H9 (cell line): ENCODE measurements around the gene ETV3L. TPM values are rescaled to one million over a fixed set of nuclear protein-coding genes. Genes with fewer than 3 reads are reported as not detected.
A peak's percentile ranks its signal among the peaks of the same experiment; 100 is the strongest.

ENCODE experiments used
- DNase-seq: peaks from one replicate; pipeline ENCODE4 v3.0.0-alpha.2; 2017
- H2AFZ ChIP-seq: one replicate; pipeline ENCODE4 v1.6.1; 2013; ENCODE audit warnings: mild to moderate bottlenecking, low read length, control low read depth, moderate library complexity
- H2AK5ac ChIP-seq: 2 replicates; pipeline ENCODE4 v1.6.1; 2013; ENCODE audit warnings: low read length, control low read depth, mixed read lengths; ENCODE audit not compliant: insufficient read length
- H2BK120ac ChIP-seq: one replicate; pipeline ENCODE4 v1.6.1; 2013; ENCODE audit warnings: low read depth, mild to moderate bottlenecking, low read length, control low read depth, inconsistent platforms; ENCODE audit not compliant: poor library complexity, severe bottlenecking
- H2BK12ac ChIP-seq: 2 replicates; pipeline ENCODE4 v1.6.1; 2013; ENCODE audit warnings: low read length, control low read depth, mixed read lengths, low read depth; ENCODE audit not compliant: insufficient read length
- H2BK15ac ChIP-seq: 2 replicates; pipeline ENCODE4 v1.6.1; 2013; ENCODE audit warnings: low read depth, low read length, control low read depth
- H2BK20ac ChIP-seq: one replicate; pipeline ENCODE4 v1.6.1; 2013; ENCODE audit warnings: low read depth, mild to moderate bottlenecking, low read length, control low read depth, inconsistent platforms; ENCODE audit not compliant: poor library complexity, severe bottlenecking
- H2BK5ac ChIP-seq: 2 replicates; pipeline ENCODE4 v1.6.1; 2013; ENCODE audit warnings: low read length, control low read depth, mixed read lengths; ENCODE audit not compliant: insufficient read length
- H3K14ac ChIP-seq: 2 replicates; pipeline ENCODE4 v1.6.1; 2013; ENCODE audit warnings: low read length, control low read depth; ENCODE audit not compliant: insufficient read depth
- H3K18ac ChIP-seq: 2 replicates; pipeline ENCODE4 v1.6.1; 2013; ENCODE audit warnings: low read depth, mild to moderate bottlenecking, mixed read lengths, low read length, control low read depth; ENCODE audit not compliant: insufficient read length
- H3K23ac ChIP-seq: 2 replicates; pipeline ENCODE4 v1.6.1; 2013; ENCODE audit warnings: low read length, control low read depth, mixed read lengths, low read depth; ENCODE audit not compliant: insufficient read length
- H3K23me2 ChIP-seq: 2 replicates; pipeline ENCODE4 v1.6.1; 2013; ENCODE audit warnings: low read depth, mild to moderate bottlenecking, mixed read lengths, low read length, control low read depth; ENCODE audit not compliant: insufficient read length, poor library complexity, severe bottlenecking
- H3K27ac ChIP-seq: 2 replicates; pipeline ENCODE4 v1.5.1; 2013; ENCODE audit warnings: low read length, control low read depth, mixed read lengths, low read depth; ENCODE audit not compliant: insufficient read length
- H3K27me3 ChIP-seq: 2 replicates; pipeline ENCODE4 v1.6.1; 2013; ENCODE audit warnings: low read length, control low read depth, inconsistent platforms; ENCODE audit not compliant: insufficient read depth
- H3K4ac ChIP-seq: 2 replicates; pipeline ENCODE4 v1.6.1; 2013; ENCODE audit warnings: low read depth, mild to moderate bottlenecking, control low read depth, inconsistent platforms, low read length, moderate library complexity
- H3K4me1 ChIP-seq: 2 replicates; pipeline ENCODE4 v1.6.1; 2013; ENCODE audit warnings: low read length, control low read depth, inconsistent platforms; ENCODE audit not compliant: insufficient read depth
- H3K4me2 ChIP-seq: 2 replicates; pipeline ENCODE4 v1.6.1; 2013; ENCODE audit warnings: low read length, control low read depth, mixed read lengths; ENCODE audit not compliant: insufficient read length, insufficient read depth
- H3K56ac ChIP-seq: 2 replicates; pipeline ENCODE4 v1.6.1; 2013; ENCODE audit warnings: low read depth, mild to moderate bottlenecking, mixed read lengths, low read length, control low read depth; ENCODE audit not compliant: insufficient read length
- H3K79me1 ChIP-seq: 2 replicates; pipeline ENCODE4 v1.6.1; 2013; ENCODE audit warnings: low read depth, mild to moderate bottlenecking, moderate library complexity, low read length, control low read depth, inconsistent platforms; ENCODE audit not compliant: insufficient read depth, poor library complexity, severe bottlenecking
- H3K79me2 ChIP-seq: 2 replicates; pipeline ENCODE4 v1.6.1; 2013; ENCODE audit warnings: low read length, control low read depth, inconsistent platforms; ENCODE audit not compliant: insufficient read depth
- H3K9ac ChIP-seq: 2 replicates; pipeline ENCODE4 v1.6.1; 2013; ENCODE audit warnings: low read length, control low read depth, mixed read lengths; ENCODE audit not compliant: insufficient read length; ENCODE audit errors: extremely low read depth
- H3K9me3 ChIP-seq: one replicate; pipeline ENCODE4 v1.6.1; 2013; ENCODE audit warnings: low read depth, low read length, inconsistent platforms; ENCODE audit not compliant: control insufficient read depth
- H3T11ph ChIP-seq: one replicate; pipeline ENCODE4 v1.6.1; 2013; ENCODE audit warnings: mild to moderate bottlenecking, low read length, control low read depth, inconsistent platforms
- H4K20me1 ChIP-seq: one replicate; pipeline ENCODE4 v1.6.1; 2013; ENCODE audit not compliant: control insufficient read depth, insufficient read length, insufficient read depth
- H4K5ac ChIP-seq: 2 replicates; pipeline ENCODE4 v1.6.1; 2013; ENCODE audit warnings: low read depth, mild to moderate bottlenecking, mixed read lengths, low read length, control low read depth; ENCODE audit not compliant: insufficient read length
- H4K8ac ChIP-seq: replicated peaks from 2 replicates; pipeline ENCODE4 v1.6.1; 2013; ENCODE audit warnings: low read length, control low read depth, mixed read lengths, low read depth; ENCODE audit not compliant: insufficient read length
- H4K91ac ChIP-seq: 2 replicates; pipeline ENCODE4 v1.6.1; 2013; ENCODE audit warnings: low read depth, mild to moderate bottlenecking, moderate library complexity, mixed read lengths, low read length, control low read depth; ENCODE audit not compliant: insufficient read length
- H3K27ac Mint-ChIP-seq, 3 experiments: 2 replicates in 2 of 3; 3 replicates in 1 of 3; pipeline ENCODE4 v1.8.0; 2020 to 2021; ENCODE audit warnings: mixed read lengths in 3 of 3, mild to moderate bottlenecking in 1 of 3, moderate library complexity in 1 of 3
- H3K27me3 Mint-ChIP-seq: 2 replicates; pipeline ENCODE4 v1.8.0; 2021; ENCODE audit warnings: low read depth, mild to moderate bottlenecking, moderate library complexity, mixed read lengths
- H3K36me3 Mint-ChIP-seq, 3 experiments: 2 replicates in 2 of 3; 3 replicates in 1 of 3; pipeline ENCODE4 v1.8.0; 2020 to 2021; ENCODE audit warnings: low read depth in 3 of 3, mixed read lengths in 3 of 3; ENCODE audit not compliant: insufficient read depth in 1 of 3
- H3K4me1 Mint-ChIP-seq, 2 experiments: 2 replicates each; pipeline ENCODE4 v1.8.0; 2020; ENCODE audit warnings: mixed read lengths in 2 of 2
- H3K4me3 Mint-ChIP-seq, 2 experiments: 2 replicates in 1 of 2; 3 replicates in 1 of 2; pipeline ENCODE4 v1.8.0; 2020 to 2021; ENCODE audit warnings: mild to moderate bottlenecking in 2 of 2, mixed read lengths in 2 of 2, moderate library complexity in 1 of 2
- H3K9me3 Mint-ChIP-seq, 2 experiments: 2 replicates in 1 of 2; 3 replicates in 1 of 2; pipeline ENCODE4 v1.8.0; 2020; ENCODE audit warnings: mild to moderate bottlenecking in 2 of 2, mixed read lengths in 2 of 2, moderate library complexity in 1 of 2
- WGBS: extraction: QIAGEN DNeasy Blood & Tissue Kit; methylation state at CpG from one replicate; pipeline ENCODE4 v1.1.7; 2013; ENCODE audit warnings: missing lambda C conversion rate, low lambda C conversion rate, mixed read lengths; ENCODE audit not compliant: insufficient read length; ENCODE audit errors: extremely low coverage; 5-methylcytosine and 5-hydroxymethylcytosine counted together
- total RNA-seq: library from RNA; stranded (reverse); gene quantifications from 2 replicates; pipeline ENCODE4 v1.2.1, GENCODE V29; 2021
- TF ChIP-seq, protein P1 (sequence below): fragments of 200-600 bp; sonication (generic); conservative IDR thresholded peaks from 3 replicates; pipeline ENCODE4 v1.8.0; 2021; ENCODE audit warnings: antibody characterized with exemption, mild to moderate bottlenecking

Gene ETV3L
- total RNA-seq, 1 experiment from 2014 or later, result 0.96 TPM

DNA sequence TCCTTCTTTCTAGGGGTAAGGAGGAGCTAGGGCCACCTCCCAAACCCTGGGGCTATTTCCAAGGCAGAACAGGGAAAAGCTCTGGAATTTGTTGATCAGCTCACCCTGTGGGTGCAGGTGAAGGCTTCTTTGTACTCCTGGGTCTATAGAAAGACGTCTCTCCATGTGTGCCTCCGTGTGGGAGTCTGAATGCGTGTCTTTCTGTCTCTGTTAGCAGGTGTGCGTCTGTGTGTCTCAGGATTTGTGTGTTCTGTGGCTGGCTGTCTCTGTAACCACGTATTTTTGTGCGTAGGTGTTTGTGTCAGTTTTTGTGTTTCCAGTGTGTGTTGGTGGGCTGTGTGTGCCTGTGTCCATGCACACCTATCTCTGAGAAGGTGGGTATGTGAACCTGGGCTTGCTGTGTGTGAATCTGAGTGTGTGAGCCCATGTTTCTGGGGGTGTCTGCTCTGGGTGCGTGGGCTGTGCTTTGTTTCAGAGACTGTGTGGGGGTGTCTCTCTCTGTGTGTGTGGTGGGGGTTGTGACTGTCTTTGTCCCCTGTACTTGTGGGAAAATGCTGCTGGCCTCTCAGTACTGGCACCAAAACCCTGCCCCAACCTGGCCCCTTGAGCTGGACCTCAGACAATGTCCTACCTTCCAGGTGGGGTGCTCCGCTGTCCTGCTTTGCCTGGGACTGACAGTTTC is 12.7 kb upstream of the ETV3L start:
- no peak overlapping the region for H2BK20ac ChIP-seq
- no peak overlapping the region for H3K56ac ChIP-seq
- peak overlapping the region; percentile 21 for H3K18ac ChIP-seq
- no peak overlapping the region for H2BK5ac ChIP-seq
- H3K23me2 ChIP-seq, result no peaks in the 10 kb centered on the region
- H3K79me2 ChIP-seq, result no peaks in the 10 kb centered on the region
- no peak overlapping the region for H2AFZ ChIP-seq
- no peak overlapping the region for H4K5ac ChIP-seq
- H3K4me1 ChIP-seq, result peaks cover 18% of the 10 kb centered on the region; the same call in 1 of the 2 replicates
- peaks cover 75 to 81% of the 10 kb centered on the region in 2 experiments for H3K4me1 Mint-ChIP-seq
- peak overlapping the region; percentile 5; the same call in 1 of the 2 replicates for H3K14ac ChIP-seq
- H4K20me1 ChIP-seq, result no peaks in the 10 kb centered on the region
- no peak overlapping the region for H3K9ac ChIP-seq
- WGBS, result no CpG with 5 or more reads among the region's 8 CpGs
- no peak overlapping the region for H3T11ph ChIP-seq
- TF ChIP-seq, protein P1, sequence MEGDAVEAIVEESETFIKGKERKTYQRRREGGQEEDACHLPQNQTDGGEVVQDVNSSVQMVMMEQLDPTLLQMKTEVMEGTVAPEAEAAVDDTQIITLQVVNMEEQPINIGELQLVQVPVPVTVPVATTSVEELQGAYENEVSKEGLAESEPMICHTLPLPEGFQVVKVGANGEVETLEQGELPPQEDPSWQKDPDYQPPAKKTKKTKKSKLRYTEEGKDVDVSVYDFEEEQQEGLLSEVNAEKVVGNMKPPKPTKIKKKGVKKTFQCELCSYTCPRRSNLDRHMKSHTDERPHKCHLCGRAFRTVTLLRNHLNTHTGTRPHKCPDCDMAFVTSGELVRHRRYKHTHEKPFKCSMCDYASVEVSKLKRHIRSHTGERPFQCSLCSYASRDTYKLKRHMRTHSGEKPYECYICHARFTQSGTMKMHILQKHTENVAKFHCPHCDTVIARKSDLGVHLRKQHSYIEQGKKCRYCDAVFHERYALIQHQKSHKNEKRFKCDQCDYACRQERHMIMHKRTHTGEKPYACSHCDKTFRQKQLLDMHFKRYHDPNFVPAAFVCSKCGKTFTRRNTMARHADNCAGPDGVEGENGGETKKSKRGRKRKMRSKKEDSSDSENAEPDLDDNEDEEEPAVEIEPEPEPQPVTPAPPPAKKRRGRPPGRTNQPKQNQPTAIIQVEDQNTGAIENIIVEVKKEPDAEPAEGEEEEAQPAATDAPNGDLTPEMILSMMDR, result no peak
- H3K27me3 ChIP-seq, result no peaks in the 10 kb centered on the region; the same call in 1 of the 2 replicates
- no peak overlapping the region for H2BK12ac ChIP-seq
- peaks cover 28% of the 10 kb centered on the region for H3K27me3 Mint-ChIP-seq
- no peak for DNase-seq
- no peaks in the 10 kb centered on the region for H3K36me3 Mint-ChIP-seq
- H3K9me3 ChIP-seq, result no peaks in the 10 kb centered on the region
- H3K27ac Mint-ChIP-seq, result peak overlapping the region in 2 of 3 experiments; percentile 26 to 46; a peak in 3 of 7 replicates
- no peaks in the 10 kb centered on the region for H3K9me3 Mint-ChIP-seq
- H2BK120ac ChIP-seq, result no peak overlapping the region
- H3K27ac ChIP-seq, result no peak overlapping the region
- no peak overlapping the region for H4K91ac ChIP-seq
- peak overlapping the region in 1 of 2 experiments; percentile 45; a peak in 3 of 5 replicates for H3K4me3 Mint-ChIP-seq
- no peak overlapping the region for H3K4me2 ChIP-seq
- H3K23ac ChIP-seq, result no peak overlapping the region
- H2AK5ac ChIP-seq, result no peak overlapping the region
- H3K79me1 ChIP-seq, result no peaks in the 10 kb centered on the region
- no peak overlapping the region for H2BK15ac ChIP-seq
- H4K8ac ChIP-seq, result no peak overlapping the region
- no peak overlapping the region for H3K4ac ChIP-seq
